ENCODE results near the gene TTLL8. TPM values are rescaled to one million over a fixed set of nuclear protein-coding genes. Genes with fewer than 3 reads are reported as not detected.

Gene TTLL8
- total and polyA plus RNA-seq, 2 donors (not counting 3 experiments of a cell fraction or from before 2014, with no cell fraction given) = not detected

GRCh38 chr22:50070366-50070765 is 12.3 kb upstream of the TTLL8 start:
- Histone ChIP-seq H3K36me3 (ENCODE audit: control insufficient read depth in 2 of 2, extremely low read depth in 1 of 2, insufficient read depth in 2 of 2, low read length in 2 of 2) (no peaks in the 10 kb centered on the region), H3K27ac (ENCODE audit: insufficient read depth, low read depth, low read length) (no peak overlapping the region), H4K20me1 (replicated peaks; ENCODE audit: control insufficient read depth, extremely low read depth, insufficient read depth, low read length) (no peaks in the 10 kb centered on the region), H3K4me3 (replicated peaks in 1 of 3; ENCODE audit: insufficient read depth in 1 of 3, low read depth in 1 of 3, low read length in 3 of 3) (no peak overlapping the region), H3K79me2 (ENCODE audit: control insufficient read depth, insufficient read depth, low read length) (no peaks in the 10 kb centered on the region), H3K9ac (replicated peaks; ENCODE audit: extremely low read depth, insufficient read depth, low read length) (no peak overlapping the region), H3K27me3 (ENCODE audit: control insufficient read depth in 2 of 2, insufficient read depth in 2 of 2, low read length in 2 of 2) (no peaks in the 10 kb centered on the region), H3K9me1 (replicated peaks; ENCODE audit: control insufficient read depth, extremely low read depth, insufficient read depth, low read length) (no peaks in the 10 kb centered on the region), H3K4me1 (ENCODE audit: control insufficient read depth, extremely low read depth, insufficient read depth, low read length) (no peaks in the 10 kb centered on the region), H2AFZ (ENCODE audit: low read depth, low read length) (no peak overlapping the region), H3K9me3 (replicated peaks; ENCODE audit: control insufficient read depth, insufficient read depth, low read length) (no peaks in the 10 kb centered on the region), H3K4me2 (ENCODE audit: insufficient read depth, low read length) (no peak overlapping the region)
- ChIA-PET POLR2A (no interaction called here), CTCF (no interaction called here)
- no peak for DNase-seq (ENCODE audit: low read depth, low spot score)
- BruUV-seq (replicated peaks) = no TSS peak
- no peak for FAIRE-seq
- dilution Hi-C loops (cut with MboI; ENCODE audit: extremely low pct_ligation_motif_present, low sequenced_read_pairs) (no loop called here), intact Hi-C loops (cut with micrococcal nuclease) (no loop called here)
- TF ChIP-seq MYC (IDR thresholded peaks at IDR 0.05; ENCODE audit: low read depth, low read length) (no peak), EZH2 (IDR thresholded peaks at IDR 0.05; ENCODE audit: borderline replicate concordance, low read depth, low read length, severe bottlenecking) (no peak), POLR2A (IDR thresholded peaks at IDR 0.05; ENCODE audit: low read depth, low read length) (no peak), CTCF (IDR thresholded peaks at IDR 0.05; ENCODE audit: extremely low read depth in 1 of 2, insufficient read depth in 1 of 2, low read depth in 1 of 2, low read length in 2 of 2) (no peak), POLR2AphosphoS5 (IDR thresholded peaks at IDR 0.05; ENCODE audit: insufficient read depth, low read depth, low read length) (no peak), GATA2 (IDR thresholded peaks at IDR 0.05; ENCODE audit: insufficient read depth, insufficient read length, low read depth, low read length) (no peak), FOS (IDR thresholded peaks at IDR 0.05; ENCODE audit: borderline replicate concordance, insufficient read depth, low read length) (no peak), MAX (IDR thresholded peaks at IDR 0.05; ENCODE audit: insufficient read depth, insufficient read length) (no peak), JUN (IDR thresholded peaks at IDR 0.05; ENCODE audit: borderline replicate concordance, insufficient read depth, insufficient read length, low read depth) (no peak)
